GM12878 (cell line): ENCODE data around the gene UVRAG. TPM values are rescaled to one million over a fixed set of nuclear protein-coding genes. Genes with fewer than 3 reads are reported as not detected.
A peak's percentile ranks its signal among the peaks of the same experiment; 100 is the strongest.

Source experiments
- CBX3 ChIP-seq: fragments of 200-600 bp; sonication (generic); IDR thresholded peaks from 2 replicates; pipeline ENCODE4 v1.6.1; 2016; ENCODE audit warnings: low read depth, borderline replicate concordance
- CBX5 ChIP-seq: sonication (generic); IDR thresholded peaks from 2 replicates; pipeline ENCODE4 v1.6.1; 2016; ENCODE audit warnings: low read depth, moderate library complexity, mild to moderate bottlenecking, inconsistent platforms
- EP300 ChIP-seq, 2 experiments: fragments of 150-350 bp in 1 of 2; IDR thresholded peaks; 2 replicates each; pipeline ENCODE4 v1.6.1; 2011 to 2012; ENCODE audit warnings: low read depth in 2 of 2, low read length in 2 of 2, borderline replicate concordance in 1 of 2, improper control_type of control experiment in 1 of 2, inconsistent platforms in 1 of 2; ENCODE audit not compliant: control insufficient read depth in 1 of 2
- HDAC6 ChIP-seq: fragments of 200-600 bp; sonication (generic); IDR thresholded peaks from one replicate; pipeline ENCODE4 v1.8.0; 2017; ENCODE audit warnings: antibody characterized with exemption; ENCODE audit not compliant: unreplicated experiment
- HDGF ChIP-seq: fragments of 450-650 bp; IDR thresholded peaks from 2 replicates; pipeline ENCODE4 v1.6.1; 2016; ENCODE audit warnings: antibody characterized with exemption
- MAX ChIP-seq: IDR thresholded peaks from 2 replicates; pipeline ENCODE4 v1.6.1; 2012; ENCODE audit warnings: low read depth, low read length, improper control_type of control experiment
- NFIC ChIP-seq: IDR thresholded peaks from 2 replicates; pipeline ENCODE4 v1.6.1; 2012; ENCODE audit warnings: low read depth, mild to moderate bottlenecking, inconsistent platforms, low read length, moderate library complexity
- NRF1 ChIP-seq: conservative IDR thresholded peaks from 2 replicates; pipeline ENCODE4 v1.6.1; 2011; ENCODE audit warnings: mild to moderate bottlenecking, low read depth, low read length, improper control_type of control experiment
- PAX8 ChIP-seq: fragments of 450-650 bp; IDR thresholded peaks from 2 replicates; pipeline ENCODE4 v1.6.1; 2017; ENCODE audit warnings: mild to moderate bottlenecking, moderate library complexity
- RAD21 ChIP-seq: IDR thresholded peaks from 2 replicates; pipeline ENCODE4 v1.6.1; 2011; ENCODE audit warnings: mild to moderate bottlenecking, low read depth, low read length, moderate library complexity; ENCODE audit not compliant: insufficient read depth
- RELA ChIP-seq: fragments of 450-650 bp; IDR thresholded peaks from 2 replicates; pipeline ENCODE4 v1.8.0; 2014; ENCODE audit warnings: borderline replicate concordance; ENCODE audit not compliant: partially characterized antibody
- SKIL ChIP-seq: fragments of 450-650 bp; IDR thresholded peaks from 2 replicates; pipeline ENCODE4 v1.6.1; 2017; ENCODE audit warnings: mild to moderate bottlenecking, low read depth, inconsistent platforms; ENCODE audit not compliant: poor library complexity, severe bottlenecking
- SMAD1 ChIP-seq: fragments of 450-650 bp; IDR thresholded peaks from 2 replicates; pipeline ENCODE4 v1.6.1; 2018; ENCODE audit warnings: mild to moderate bottlenecking, low read depth; ENCODE audit not compliant: partially characterized antibody
- SMAD5 ChIP-seq: IDR thresholded peaks from 2 replicates; pipeline ENCODE4 v1.6.1; 2016; ENCODE audit warnings: antibody characterized with exemption, low read depth
- TAF1 ChIP-seq: IDR thresholded peaks from 2 replicates; pipeline ENCODE4 v1.6.1; 2011; ENCODE audit warnings: mild to moderate bottlenecking, low read depth, low read length, borderline replicate concordance
- TCF3 ChIP-seq: IDR thresholded peaks from 2 replicates; pipeline ENCODE4 v1.6.1; 2012; ENCODE audit warnings: low read depth, mild to moderate bottlenecking, low read length, borderline replicate concordance; ENCODE audit not compliant: insufficient read depth
- USF2 ChIP-seq: IDR thresholded peaks from 2 replicates; pipeline ENCODE4 v1.6.1; 2011; ENCODE audit warnings: low read depth, low read length, improper control_type of control experiment, borderline replicate concordance
- ZBTB4 ChIP-seq: fragments of 450-650 bp; formaldehyde crosslinking; IDR thresholded peaks from 2 replicates; pipeline ENCODE4 v1.4.0; 2022; ENCODE audit warnings: mild to moderate bottlenecking, moderate library complexity
- ZBTB40 ChIP-seq: fragments of 450-650 bp; IDR thresholded peaks from 2 replicates; pipeline ENCODE4 v1.6.1; 2016; ENCODE audit warnings: mild to moderate bottlenecking, moderate library complexity, borderline replicate concordance
- ZNF384 ChIP-seq: IDR thresholded peaks from 2 replicates; pipeline ENCODE4 v1.6.1; 2012; ENCODE audit warnings: low read depth, mild to moderate bottlenecking, low read length, improper control_type of control experiment, borderline replicate concordance
- polyA plus RNA-seq, 11 experiments: library from polyadenylated mRNA; depleted of rRNA in 4 of 11; unstranded in 6 of 11; stranded (reverse) in 5 of 11; fragments of >200 nt; fragmentation: Nextera tagmentation in 4 of 11; fragmentation: Illumina TruSeq in 1 of 11; extraction: Ambion mirVana in 4 of 11; extraction: Trizol in 1 of 11; gene quantifications; 1 replicate in 1 of 11; 2 replicates in 10 of 11; pipeline versions ENCODE4 v1.2.1 to v1.2.3, GENCODE V29; 2011 to 2016; ENCODE audit warnings: inconsistent platforms in 2 of 11, missing spikeins in 2 of 11, low read depth in 1 of 11
- total RNA-seq, 4 experiments: library from RNA; depleted of rRNA in 3 of 4; stranded (reverse); fragments of >200 nt in 3 of 4; fragmentation: Illumina TruSeq in 1 of 4; extraction: Trizol in 1 of 4; gene quantifications; 2 replicates each; pipeline versions ENCODE4 v1.2.1 to v1.2.3, GENCODE V29; 2013 to 2021

Gene UVRAG
- total and polyA plus RNA-seq, 10 of the 15 experiments (the other 5 are each of a cell fraction or from before 2014, with no cell fraction given) = 7.0 to 43.4 (median 37.0) TPM

GRCh38 chr11:75813124-75813523, 1.9 kb upstream of the UVRAG start (continued):
- TF ChIP-seq USF2 = no peak; the same call in 1 of the 2 replicates
- no peak for TF ChIP-seq SKIL
- no peak for TF ChIP-seq HDAC6
- no peak for TF ChIP-seq ZBTB4 (CRISPR knock-in tag)
- TF ChIP-seq NFIC = peak; percentile 71; the same call in 1 of the 2 replicates
- no peak for TF ChIP-seq ZBTB40
- TF ChIP-seq MAX = no peak
- TF ChIP-seq ZNF384 = no peak
- TF ChIP-seq CBX3 = no peak
- no peak for TF ChIP-seq HDGF
- no peak for TF ChIP-seq NRF1
- TF ChIP-seq EP300 (IDR thresholded peaks at IDR 0.05; ENCODE audit: borderline replicate concordance in 1 of 2, control insufficient read depth in 1 of 2, low read depth in 2 of 2, low read length in 2 of 2) = peak; percentile 29 to 55; a peak in 3 of 4 replicates
- TF ChIP-seq RAD21 = no peak
- 0 out of 2 replicates have a peak, but pooled peaks have one; percentile 40 for TF ChIP-seq TAF1
- no peak for TF ChIP-seq RELA
- no peak for TF ChIP-seq SMAD1
- TF ChIP-seq TCF3 = peak; percentile 80
- TF ChIP-seq CBX5 = no peak
- TF ChIP-seq SMAD5 = no peak
- TF ChIP-seq PAX8 = no peak
